Omental fat pad (tissue), 4 donors: ENCODE data around the gene EDEM3. TPM values are rescaled to one million over a fixed set of nuclear protein-coding genes. Genes with fewer than 3 reads are reported as not detected.

Source experiments
- ATAC-seq: fragments of 150-250 bp; one replicate; pipeline ENCODE4 v1.9.1; 2016; ENCODE audit warnings: mild to moderate bottlenecking, moderate library complexity; ENCODE audit not compliant: low FRiP score
- DNase-seq: peaks from one replicate; pipeline ENCODE4 v3.0.0-alpha.2; 2019; ENCODE audit warnings: low spot score
- total RNA-seq, 4 donors: library from RNA; depleted of rRNA; stranded (reverse); fragments of >200 nt; gene quantifications; one replicate each; pipeline ENCODE4 v1.1.0, GENCODE V29; 2016
- TF ChIP-seq, protein P1 (sequence below), 3 donors: fragments of 450-650 bp; IDR thresholded peaks; one replicate each; pipeline ENCODE4 v1.5.1; 2016 to 2017; ENCODE audit warnings: antibody characterized with exemption in 3 of 3, mild to moderate bottlenecking in 3 of 3, moderate library complexity in 2 of 3

EDEM3 gene
- total RNA-seq, 4 donors from 2014 or later = 33.5 to 72.5 (median 40.9) TPM

GRCh38 chr1:184664661-184665060 lies 90.0 kb downstream of the EDEM3 start:
- DNase-seq = no peak
- TF ChIP-seq, protein P1, sequence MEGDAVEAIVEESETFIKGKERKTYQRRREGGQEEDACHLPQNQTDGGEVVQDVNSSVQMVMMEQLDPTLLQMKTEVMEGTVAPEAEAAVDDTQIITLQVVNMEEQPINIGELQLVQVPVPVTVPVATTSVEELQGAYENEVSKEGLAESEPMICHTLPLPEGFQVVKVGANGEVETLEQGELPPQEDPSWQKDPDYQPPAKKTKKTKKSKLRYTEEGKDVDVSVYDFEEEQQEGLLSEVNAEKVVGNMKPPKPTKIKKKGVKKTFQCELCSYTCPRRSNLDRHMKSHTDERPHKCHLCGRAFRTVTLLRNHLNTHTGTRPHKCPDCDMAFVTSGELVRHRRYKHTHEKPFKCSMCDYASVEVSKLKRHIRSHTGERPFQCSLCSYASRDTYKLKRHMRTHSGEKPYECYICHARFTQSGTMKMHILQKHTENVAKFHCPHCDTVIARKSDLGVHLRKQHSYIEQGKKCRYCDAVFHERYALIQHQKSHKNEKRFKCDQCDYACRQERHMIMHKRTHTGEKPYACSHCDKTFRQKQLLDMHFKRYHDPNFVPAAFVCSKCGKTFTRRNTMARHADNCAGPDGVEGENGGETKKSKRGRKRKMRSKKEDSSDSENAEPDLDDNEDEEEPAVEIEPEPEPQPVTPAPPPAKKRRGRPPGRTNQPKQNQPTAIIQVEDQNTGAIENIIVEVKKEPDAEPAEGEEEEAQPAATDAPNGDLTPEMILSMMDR (IDR thresholded peaks at IDR 0.05) = no peak
- no peak for ATAC-seq

DNA sequence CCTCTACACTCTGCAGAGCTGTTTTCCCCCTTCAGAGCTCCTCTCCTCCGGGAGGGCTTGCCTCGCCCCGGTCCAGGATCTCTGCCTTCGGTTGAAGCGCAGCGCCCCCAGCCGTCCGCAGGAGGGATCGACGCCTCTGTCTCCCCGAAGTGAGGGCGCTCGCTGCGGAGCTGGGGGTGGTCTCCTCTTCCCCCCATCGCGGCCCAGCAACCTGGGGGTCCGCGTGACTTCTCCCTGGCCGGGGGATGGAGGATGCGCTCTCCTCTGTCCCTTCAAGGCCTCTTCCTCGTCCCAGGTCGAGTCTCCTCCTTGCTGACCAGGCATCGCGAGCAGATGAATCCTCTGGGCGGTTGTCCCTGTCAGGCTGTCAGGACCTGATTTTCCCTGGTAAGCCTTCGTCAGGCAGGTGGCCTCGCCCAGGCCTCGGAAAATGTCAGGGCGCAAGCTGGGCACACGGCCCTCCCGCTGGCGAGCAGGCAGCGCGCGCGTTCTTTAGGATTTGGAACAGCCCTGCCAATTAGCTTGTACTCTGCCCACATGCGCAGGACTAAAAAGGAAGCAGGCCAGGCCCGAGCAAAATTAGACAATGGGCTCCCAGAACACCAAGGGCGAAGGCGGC lies 90.5 kb downstream of the EDEM3 start:
- TF ChIP-seq, protein P1 (IDR thresholded peaks at IDR 0.05) = peak in 1 of 3 donors; percentile 26
- DNase-seq (peak; percentile 60), ATAC-seq (peak; percentile 80)

DNA sequence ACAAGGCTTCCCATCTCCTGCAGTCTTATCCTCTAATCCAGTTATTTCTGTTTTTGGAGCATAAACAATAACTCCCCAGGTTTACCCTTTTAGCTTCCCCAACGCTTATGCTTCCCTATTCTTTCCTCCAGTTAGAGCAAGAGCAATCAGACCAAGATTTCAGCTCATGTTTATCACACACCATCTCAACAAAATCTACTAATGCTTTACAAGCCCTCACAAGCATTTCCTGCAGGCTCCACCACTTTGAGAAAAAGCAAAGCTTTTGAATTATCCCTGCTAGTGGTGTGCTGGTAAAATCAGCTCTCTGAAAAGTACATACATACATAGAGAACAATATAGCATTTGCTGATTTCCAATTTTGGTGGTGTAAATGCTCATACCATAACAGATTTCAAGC lies 92.9 kb downstream of the EDEM3 start:
- TF ChIP-seq, protein P1 (IDR thresholded peaks at IDR 0.05) = no peak
- ATAC-seq = no peak
- no peak for DNase-seq

DNA sequence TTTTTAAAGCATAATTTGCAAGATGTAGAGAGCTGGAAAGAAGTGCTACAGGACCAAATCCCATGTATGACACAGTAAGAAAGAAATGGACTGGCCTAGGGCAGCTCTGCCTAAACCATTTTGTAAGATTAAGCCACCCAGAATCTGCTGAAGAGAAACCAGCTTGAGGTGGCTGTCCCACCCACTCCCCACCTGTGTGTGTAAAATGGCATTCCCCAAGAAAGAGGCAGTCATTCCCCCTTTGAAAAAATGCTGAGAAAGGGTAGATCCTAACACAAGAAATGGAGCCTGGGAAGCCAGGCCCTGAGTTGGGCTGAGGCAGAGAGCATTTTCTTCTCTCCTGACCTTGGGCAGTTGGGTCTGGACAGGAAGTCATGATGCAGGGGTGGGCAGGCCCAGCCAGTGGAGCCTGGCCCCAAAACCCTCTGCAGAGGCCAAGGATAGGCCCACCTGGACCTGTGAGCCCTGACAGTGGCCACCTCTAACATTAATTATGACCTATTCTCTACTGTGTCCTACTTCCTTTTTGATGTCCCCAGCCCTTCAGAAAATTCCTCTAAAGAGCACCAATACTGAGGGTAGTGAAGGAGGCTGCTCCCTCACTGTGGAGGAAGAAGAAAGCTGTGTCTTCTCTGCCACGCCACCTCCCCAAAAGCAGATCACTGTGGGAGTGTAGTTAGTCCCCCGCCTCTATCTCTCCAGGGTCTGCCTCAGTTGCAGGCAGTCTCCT lies 94.0 kb downstream of the EDEM3 start:
- TF ChIP-seq, protein P1 (IDR thresholded peaks at IDR 0.05) = no peak
- no peak for DNase-seq
- no peak for ATAC-seq

DNA sequence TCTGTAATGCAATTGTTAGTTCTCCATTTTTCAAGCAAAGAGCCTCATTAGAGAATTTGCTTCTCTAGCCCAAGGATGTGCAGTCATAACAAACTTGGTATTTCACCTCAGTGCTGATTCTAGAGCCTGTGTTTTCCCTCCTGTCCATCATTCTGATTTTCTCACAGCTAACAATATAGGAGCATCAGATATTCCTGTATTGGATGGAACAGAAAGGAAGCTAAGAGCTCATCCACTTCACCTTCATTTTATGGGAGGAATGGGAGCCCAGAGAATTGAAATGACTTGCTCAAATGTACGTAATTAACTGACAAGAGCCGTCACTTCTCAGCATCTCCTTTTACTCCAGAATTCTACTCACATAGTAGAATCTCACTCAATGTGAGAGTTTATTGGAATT lies 96.6 kb downstream of the EDEM3 start:
- TF ChIP-seq, protein P1 (IDR thresholded peaks at IDR 0.05) = no peak
- no peak for DNase-seq
- ATAC-seq = no peak

- DNase-seq (no peak), ATAC-seq (peak; percentile 32)
- TF ChIP-seq, protein P1 (IDR thresholded peaks at IDR 0.05) = no peak
Measured at GRCh38 chr1:184656221-184656620, 98.4 kb downstream of the EDEM3 start.

DNA sequence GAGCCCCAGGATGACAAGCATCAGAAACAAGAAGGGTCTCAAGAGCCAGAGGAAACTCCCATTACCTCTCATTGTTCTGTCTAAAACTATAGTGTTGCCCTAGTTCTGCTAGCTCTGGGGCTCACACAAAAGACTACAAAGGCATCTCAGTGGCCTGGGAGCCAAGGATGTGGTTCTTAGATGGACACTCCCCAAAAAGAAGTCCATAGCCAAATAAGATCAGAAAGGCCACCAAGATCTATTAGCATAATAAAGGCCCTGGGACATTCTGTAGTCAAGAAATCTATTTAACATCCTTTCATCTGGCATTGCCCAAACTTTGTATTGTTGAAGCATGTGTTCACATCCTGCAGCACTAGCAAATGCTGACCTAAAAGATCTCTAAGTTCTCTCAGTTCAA lies 99.5 kb downstream of the EDEM3 start:
- TF ChIP-seq, protein P1 (IDR thresholded peaks at IDR 0.05) = no peak
- no peak for DNase-seq
- no peak for ATAC-seq
